GM12801 (cell line): ENCODE measurements around the gene STXBP4.

Experiments used
- CTCF ChIP-seq: IDR thresholded peaks from one replicate; pipeline ENCODE4 v1.5.1; 2011; ENCODE audit warnings: control low read depth; ENCODE audit not compliant: insufficient read length; ENCODE audit errors: extremely low read depth

STXBP4 gene

GRCh38 chr17:54935471-54935870 lies 33.1 kb upstream of the STXBP4 start:
- no peak for TF ChIP-seq CTCF

GRCh38 chr17:54937018-54937417 lies 31.5 kb upstream of the STXBP4 start:
- no peak for TF ChIP-seq CTCF

- no peak for TF ChIP-seq CTCF
These were observed 31.1 kb upstream of the STXBP4 start for GRCh38 chr17:54937426-54937825.

- TF ChIP-seq CTCF = no peak
These were observed 27.3 kb upstream of the STXBP4 start for GRCh38 chr17:54941285-54941684.

GRCh38 chr17:54944796-54945195 lies 23.8 kb upstream of the STXBP4 start:
- TF ChIP-seq CTCF = no peak

GRCh38 chr17:54945231-54945630 lies 23.3 kb upstream of the STXBP4 start:
- TF ChIP-seq CTCF = no peak

- TF ChIP-seq CTCF = no peak
These were observed 22.9 kb upstream of the STXBP4 start for GRCh38 chr17:54945671-54946070.

- TF ChIP-seq CTCF = no peak
These were observed 21.2 kb upstream of the STXBP4 start for GRCh38 chr17:54947396-54947795.
